ENCODE results near the gene MYNN.

The MYNN gene

GRCh38 chr3:169780742-169781141 is 7.5 kb downstream of the MYNN start:
- DNase-seq = no peak

- no peak for DNase-seq
Measured at GRCh38 chr3:169781209-169781855, 8.1 kb downstream of the MYNN start.

- no peak for DNase-seq
Measured at GRCh38 chr3:169787120-169787519, 13.9 kb downstream of the MYNN start.

DNA sequence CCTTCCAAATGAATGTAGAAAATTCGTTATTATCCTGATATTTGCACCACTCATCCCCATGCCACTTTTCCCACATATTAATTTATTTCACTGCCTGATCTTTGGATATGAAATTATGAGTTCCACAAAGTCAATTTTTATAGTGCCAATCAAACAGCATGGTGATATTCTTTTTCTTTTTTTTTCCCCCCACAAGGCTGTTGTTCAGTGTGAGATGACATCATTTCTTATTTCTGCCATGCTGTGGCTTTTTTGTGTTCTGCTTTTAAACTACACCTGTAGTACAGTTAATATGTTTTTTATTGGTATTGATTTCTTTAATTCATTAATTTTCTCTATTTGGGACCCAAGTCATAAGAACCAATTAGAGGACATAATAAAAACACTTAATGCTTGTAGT is 14.6 kb downstream of the MYNN start:
- DNase-seq = no peak

GRCh38 chr3:169790219-169790618 is 17.0 kb downstream of the MYNN start:
- DNase-seq = no peak

DNA sequence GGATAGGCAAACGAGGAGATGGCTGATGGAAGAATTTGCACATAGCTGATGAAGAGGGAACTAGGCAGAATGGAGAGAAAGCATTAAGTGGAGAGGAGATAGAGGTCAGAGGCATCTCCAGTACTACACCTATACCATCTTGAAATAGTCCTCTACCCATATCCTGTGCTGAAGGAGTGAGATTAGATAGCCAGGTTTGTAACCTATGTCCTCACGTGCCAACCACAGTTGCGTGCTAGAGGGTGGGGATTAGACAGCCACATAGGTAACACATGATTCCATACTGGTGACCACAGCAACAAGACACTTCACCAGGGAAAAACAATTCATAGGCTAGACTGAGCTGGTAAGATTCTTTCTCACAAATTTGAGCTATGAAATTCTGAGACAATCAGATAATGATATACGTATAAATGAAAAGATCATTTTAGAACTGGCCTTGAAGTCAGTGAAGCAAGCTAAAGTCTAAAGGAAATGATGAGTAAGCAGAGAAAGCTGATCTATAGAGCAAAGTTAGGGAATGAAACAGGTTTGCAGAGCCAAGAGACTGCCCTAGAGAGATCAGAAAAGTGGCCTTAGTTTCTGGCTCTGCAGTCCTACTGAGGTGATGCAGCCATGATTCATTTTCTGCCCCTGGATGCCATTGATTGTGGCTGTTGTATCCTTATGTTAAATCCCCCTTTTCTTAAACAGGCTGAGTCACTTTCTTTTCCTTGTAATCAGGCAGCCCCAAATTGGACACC is 17.7 kb downstream of the MYNN start:
- DNase-seq = no peak

DNA sequence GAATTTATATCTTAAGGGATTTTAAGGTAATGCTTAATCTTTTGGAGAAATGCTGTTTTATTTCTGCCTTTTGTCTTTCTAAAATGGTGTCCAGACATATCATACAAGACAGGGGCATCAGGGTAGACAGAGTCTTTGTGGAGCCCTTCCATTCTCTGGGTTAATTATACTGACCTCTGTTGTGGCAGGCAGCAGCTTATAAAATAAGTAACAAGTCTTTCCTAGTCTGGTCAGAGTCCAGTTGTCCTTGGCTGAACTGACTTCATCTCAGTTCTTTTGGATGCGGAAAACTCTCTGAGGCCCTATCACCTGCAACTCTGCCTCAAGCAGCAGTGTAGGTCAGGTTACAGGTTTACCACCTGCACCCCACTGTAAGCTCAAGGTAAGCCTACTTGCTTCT is 19.2 kb downstream of the MYNN start:
- no peak for DNase-seq

DNA sequence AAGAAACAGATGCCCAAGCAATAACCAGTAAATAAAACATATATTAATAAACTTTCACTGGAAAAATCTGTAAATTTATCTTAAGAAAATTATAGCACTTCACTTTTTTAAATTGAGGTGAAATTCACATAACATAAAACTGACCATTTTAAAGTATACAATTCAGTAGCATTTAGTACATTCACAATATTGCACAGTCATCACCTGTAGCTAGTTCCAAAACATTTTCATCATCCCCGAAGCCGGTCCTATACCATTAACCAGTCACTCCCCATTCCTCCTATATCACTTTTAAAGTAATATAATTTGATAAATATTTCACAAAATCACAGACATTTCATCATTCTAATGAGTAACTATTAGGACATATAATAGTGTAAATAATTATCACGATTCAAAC is 31.5 kb downstream of the MYNN start:
- no peak for DNase-seq

- DNase-seq = no peak
Measured at GRCh38 chr3:169809230-169809795, 36.1 kb downstream of the MYNN start.

- no peak for DNase-seq
Measured at GRCh38 chr3:169811631-169812331, 38.6 kb downstream of the MYNN start.

GRCh38 chr3:169812332-169813235 is 39.4 kb downstream of the MYNN start, which contains the start of the genes LRRC34 and LRRIQ4:
Gene LRRC34, minus strand, starts transcription at chr3:169812904. Its CDS starts 356 bp downstream, at chr3:169812548.
Gene LRRIQ4, plus strand, starts transcription at chr3:169812870. Its CDS starts 9,052 bp downstream, at chr3:169821922.
- peak in 1 of 2 experiments; percentile 51 for DNase-seq

DNA sequence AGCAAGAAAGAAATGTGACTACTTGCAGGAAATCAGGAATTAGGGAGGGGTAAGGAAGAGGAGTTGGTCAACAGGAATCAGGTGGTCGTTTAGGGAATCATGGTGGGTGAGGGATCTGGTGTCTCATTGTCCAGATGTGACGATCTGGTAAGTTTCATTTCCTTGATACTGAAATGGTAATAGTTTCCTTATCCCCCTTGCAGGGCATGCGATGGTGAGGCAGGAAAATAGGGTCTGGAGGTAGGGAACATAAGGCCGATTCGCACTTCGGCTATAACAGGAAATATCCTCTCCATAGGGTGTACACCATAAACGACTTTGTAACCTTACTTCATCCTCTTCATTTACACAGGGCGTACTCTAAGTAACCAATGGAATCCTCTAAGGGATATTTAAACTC is 40.1 kb downstream of the MYNN start:
- DNase-seq = no peak

DNA sequence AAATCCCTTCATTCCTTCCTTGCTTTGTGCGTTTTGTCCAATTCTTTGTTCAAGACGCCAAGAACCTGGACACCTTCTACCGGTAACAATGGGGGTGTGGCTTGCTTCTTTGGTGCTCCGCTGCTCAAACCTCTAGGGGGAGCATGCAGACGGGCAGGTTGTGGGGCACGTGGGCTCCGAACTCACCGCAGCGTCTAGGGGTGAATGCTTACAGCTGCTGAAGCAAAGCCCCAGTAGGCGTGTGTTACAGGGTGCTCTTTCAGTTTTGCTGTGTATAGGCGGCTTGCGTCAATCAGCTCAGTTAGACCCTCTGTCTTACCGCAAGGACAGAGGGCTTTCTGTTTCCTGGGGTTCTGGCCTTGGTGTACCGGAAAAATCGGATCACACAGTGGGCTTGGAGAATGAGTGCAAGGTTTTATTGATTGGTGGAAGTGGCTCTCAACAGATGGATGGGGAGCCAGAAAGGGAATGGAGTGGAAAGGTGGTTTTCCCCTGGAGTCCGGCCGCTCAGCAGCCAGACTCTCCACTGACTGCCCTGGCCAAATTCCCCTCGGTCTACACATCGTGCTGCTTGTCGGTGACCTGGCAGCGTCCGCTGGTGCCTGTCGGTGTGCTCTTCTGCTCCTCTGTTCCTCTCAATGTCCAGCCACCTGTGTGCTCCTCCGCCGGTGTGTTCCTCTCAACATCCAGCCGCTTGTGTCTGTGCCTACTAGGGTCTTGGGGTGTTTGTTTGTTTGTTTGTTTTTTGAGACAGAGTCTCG is 40.7 kb downstream of the MYNN start:
- DNase-seq = no peak

GRCh38 chr3:169815590-169816150 is 42.5 kb downstream of the MYNN start:
- DNase-seq = no peak

- DNase-seq = no peak
Measured at GRCh38 chr3:169818316-169818715, 45.1 kb downstream of the MYNN start.

DNA sequence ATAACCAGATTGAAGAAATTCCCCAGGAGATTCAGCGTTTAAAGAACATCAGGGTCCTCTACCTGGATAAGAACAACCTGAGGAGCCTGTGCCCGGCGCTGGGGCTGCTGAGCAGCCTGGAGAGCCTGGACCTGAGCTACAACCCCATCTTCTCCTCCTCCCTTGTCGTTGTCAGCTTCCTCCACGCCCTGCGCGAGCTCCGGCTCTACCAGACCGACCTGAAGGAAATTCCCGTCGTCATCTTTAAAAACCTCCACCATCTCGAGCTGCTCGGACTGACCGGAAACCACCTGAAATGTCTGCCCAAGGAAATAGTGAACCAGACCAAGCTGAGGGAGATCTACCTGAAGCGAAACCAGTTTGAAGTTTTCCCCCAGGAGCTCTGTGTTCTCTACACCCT is 48.9 kb downstream of the MYNN start:
- no peak for DNase-seq

- no peak for DNase-seq
Measured at GRCh38 chr3:169822540-169822939, 49.3 kb downstream of the MYNN start.

DNA sequence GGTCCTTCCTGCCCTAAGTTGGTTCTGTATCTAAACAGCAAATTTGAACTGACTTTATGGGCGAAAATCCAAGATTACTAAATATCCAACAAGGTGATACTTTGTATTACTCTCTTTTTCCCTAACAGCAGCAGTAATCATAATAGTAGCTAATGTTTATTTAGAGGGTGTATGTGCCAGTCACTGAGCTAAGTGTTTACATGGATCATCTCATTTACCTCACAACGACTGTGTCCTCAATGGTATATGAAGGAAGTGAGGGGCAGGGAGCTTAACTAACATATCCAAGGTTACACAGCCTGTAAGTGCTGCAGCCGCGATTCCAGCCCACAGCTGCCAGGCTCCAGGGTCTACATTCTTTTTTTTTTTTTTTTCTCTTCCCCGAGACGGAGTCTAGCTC is 49.8 kb downstream of the MYNN start:
- DNase-seq = no peak

DNA sequence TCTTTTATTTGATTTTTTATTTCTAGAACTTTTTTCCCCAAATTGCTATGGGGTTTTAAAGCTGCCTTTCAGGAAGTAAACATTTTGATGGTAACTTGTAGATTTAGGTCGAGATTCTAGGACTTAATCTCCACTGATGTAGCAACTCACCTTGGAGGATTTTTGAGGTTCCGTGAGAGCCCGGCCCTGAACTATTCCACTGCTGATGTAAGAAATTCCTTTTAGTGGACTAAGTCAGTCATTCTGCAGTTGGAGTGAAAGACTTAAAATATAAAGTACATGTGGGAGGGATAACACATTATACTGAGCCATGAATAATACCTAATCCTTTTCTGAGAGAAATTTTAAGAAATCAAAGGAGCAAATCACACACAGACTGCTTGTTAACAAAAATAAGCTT is 52.1 kb downstream of the MYNN start:
- no peak for DNase-seq

DNA sequence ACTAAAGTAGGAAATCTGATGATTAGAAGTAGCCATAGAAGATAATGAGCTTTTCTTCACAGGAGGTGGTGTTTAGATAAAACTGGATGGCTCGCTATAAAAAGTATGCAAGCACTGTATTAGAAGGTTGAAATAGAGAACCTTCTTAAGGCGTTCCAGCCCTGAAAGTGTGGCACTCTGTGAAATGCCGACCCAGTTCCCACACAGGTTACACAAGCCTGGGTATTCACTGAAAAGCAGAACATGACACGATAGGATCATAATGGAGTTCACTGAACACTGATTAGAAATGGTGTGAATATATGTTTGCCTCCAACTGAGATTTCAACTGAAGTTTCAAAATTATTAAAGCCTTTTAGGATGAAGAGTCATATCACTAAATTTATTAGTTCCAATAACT is 54.5 kb downstream of the MYNN start:
- DNase-seq = no peak

- DNase-seq = no peak
Measured at GRCh38 chr3:169835533-169835932, 62.3 kb downstream of the MYNN start.
